Nucleus accumbens (tissue), 56 donors: ENCODE measurements around the gene SRGAP3.
A peak's percentile ranks its signal among the peaks of the same experiment; 100 is the strongest.

Experiments
- DNase-seq, 56 donors: peaks; one replicate each; lab custom pipeline; 2025; lab: John Stamatoyannopoulos, UW

SRGAP3 gene

GRCh38 chr3:9204253-9204992 lies 45.0 kb downstream of the SRGAP3 start:
- DNase-seq = peak in 44 of 56 donors; percentile 20 to 81 (median 49)

GRCh38 chr3:9203317-9203716 lies 46.1 kb downstream of the SRGAP3 start:
- no peak for DNase-seq

GRCh38 chr3:9202546-9202945 lies 46.9 kb downstream of the SRGAP3 start:
- no peak for DNase-seq

- peak in 10 of 56 donors; percentile 13 to 46 (median 24) for DNase-seq
Observed at GRCh38 chr3:9201955-9202354, 47.5 kb downstream of the SRGAP3 start.

GRCh38 chr3:9201266-9201665 lies 48.2 kb downstream of the SRGAP3 start:
- peak in 1 of 56 donors; percentile 8 for DNase-seq

- no peak for DNase-seq
Observed at GRCh38 chr3:9199775-9200174, 49.7 kb downstream of the SRGAP3 start.

- peak in 28 of 56 donors; percentile 16 to 68 (median 38) for DNase-seq
Observed at GRCh38 chr3:9198899-9199335, 50.5 kb downstream of the SRGAP3 start.

- no peak for DNase-seq
Observed at GRCh38 chr3:9198261-9198660, 51.2 kb downstream of the SRGAP3 start.

GRCh38 chr3:9196020-9196419 lies 53.4 kb downstream of the SRGAP3 start:
- no peak for DNase-seq

- DNase-seq = no peak
Observed at GRCh38 chr3:9195390-9195789, 54.1 kb downstream of the SRGAP3 start.

- DNase-seq = no peak
Observed at GRCh38 chr3:9194509-9195184, 54.8 kb downstream of the SRGAP3 start.

GRCh38 chr3:9193633-9194195 lies 55.7 kb downstream of the SRGAP3 start:
- DNase-seq = no peak

GRCh38 chr3:9193211-9193610 lies 56.2 kb downstream of the SRGAP3 start:
- DNase-seq = no peak

- DNase-seq = no peak
Observed at GRCh38 chr3:9192248-9193025, 57.0 kb downstream of the SRGAP3 start.

- no peak for DNase-seq
Observed at GRCh38 chr3:9190276-9190675, 59.2 kb downstream of the SRGAP3 start.

- no peak for DNase-seq
Observed at GRCh38 chr3:9188583-9188982, 60.9 kb downstream of the SRGAP3 start.

- no peak for DNase-seq
Observed at GRCh38 chr3:9185701-9186100, 63.7 kb downstream of the SRGAP3 start.

- DNase-seq = no peak
Observed at GRCh38 chr3:9185046-9185445, 64.4 kb downstream of the SRGAP3 start.

GRCh38 chr3:9184461-9184835 lies 65.0 kb downstream of the SRGAP3 start:
- no peak for DNase-seq

- peak in 38 of 56 donors; percentile 17 to 76 (median 42) for DNase-seq
Observed at GRCh38 chr3:9183811-9184460, 65.5 kb downstream of the SRGAP3 start.
